K562 (cell line): ENCODE data around the gene ANO2. TPM values are rescaled to one million over a fixed set of nuclear protein-coding genes. Genes with fewer than 3 reads are reported as not detected.

Experiments
- ATAC-seq: fragments of 200-7000 bp; cut with Tn5 transposase; 3 replicates; pipeline ENCODE4 v1.9.1; 2020; ENCODE audit warnings: moderate library complexity
- BruUV-seq: library from RNA; stranded (reverse); fragments of 400-500 nt; replicated peaks from 2 replicates; lab custom pipeline; 2021; lab: Mats Ljungman, UMichigan
- CTCF ChIA-PET: fragments of 300-600 bp; formaldehyde crosslinking; extraction: SDS; loops from one replicate; lab custom pipeline; 2021; ENCODE audit warnings: low intra/inter-chr PET ratio; lab: Yijun Ruan, JAX
- POLR2A ChIA-PET: fragments of 300-600, 350-650 bp; sonication (Branson Sonifier 250); formaldehyde crosslinking; extraction: SDS; loops from one replicate; lab custom pipeline; 2021; ENCODE audit warnings: antibody characterized with exemption, inconsistent platforms; lab: Yijun Ruan, JAX
- DNase-seq, 4 experiments: peaks; one replicate each; pipeline versions ENCODE4 v3.0.0 to v3.0.0-alpha.2; 2011 to 2018; ENCODE audit warnings: low spot score in 3 of 4, mixed read lengths in 3 of 4; ENCODE audit errors: extremely low read depth in 1 of 4
- FAIRE-seq: peaks from 2 replicates; lab custom pipeline; 2011; peaks lifted over from hg19 to GRCh38; lab: Jason Lieb, UNC
- H2AFZ ChIP-seq: 2 replicates; pipeline ENCODE4 v1.6.0; 2011; ENCODE audit warnings: low read depth, low read length, control low read depth, inconsistent platforms
- H3K27ac ChIP-seq: fragments of 200-600 bp; 3 replicates; pipeline ENCODE4 v1.8.0; 2011; ENCODE audit warnings: low read depth, mild to moderate bottlenecking, control low read depth, inconsistent platforms, low read length, moderate library complexity, mixed read lengths; ENCODE audit errors: extremely low read depth
- H3K27me3 ChIP-seq, 2 experiments: fragments of 300-600 bp in 1 of 2; 2 replicates in 1 of 2; 3 replicates in 1 of 2; pipeline versions ENCODE4 v1.6.0 to v1.8.0; 2011; ENCODE audit warnings: inconsistent platforms in 2 of 2, low read length in 2 of 2, mild to moderate bottlenecking in 1 of 2, mixed read lengths in 1 of 2, moderate library complexity in 1 of 2; ENCODE audit not compliant: control insufficient read depth in 2 of 2, insufficient read depth in 2 of 2
- H3K36me3 ChIP-seq: fragments of 300-600 bp; 3 replicates; pipeline ENCODE4 v1.8.0; 2011; ENCODE audit warnings: mild to moderate bottlenecking, low read length, inconsistent platforms; ENCODE audit not compliant: control insufficient read depth, insufficient read depth
- H3K4me1 ChIP-seq, 2 experiments: fragments of 200-600 bp in 1 of 2; replicated peaks in 1 of 2; 2 replicates in 1 of 2; 3 replicates in 1 of 2; pipeline versions ENCODE4 v1.5.1 to v1.8.0; 2011; ENCODE audit warnings: inconsistent platforms in 2 of 2, low read length in 2 of 2, mild to moderate bottlenecking in 1 of 2, mixed read lengths in 1 of 2, moderate library complexity in 1 of 2; ENCODE audit not compliant: control insufficient read depth in 2 of 2, insufficient read depth in 2 of 2
- H3K4me2 ChIP-seq: 2 replicates; pipeline ENCODE4 v1.6.1; 2011; ENCODE audit warnings: low read length, control low read depth, inconsistent platforms, mixed read lengths; ENCODE audit not compliant: insufficient read depth
- H3K4me3 ChIP-seq: fragments of 200-600 bp; sonication (generic), shearing (Covaris generic); 2 replicates; pipeline ENCODE4 v1.5.1; 2016; ENCODE audit warnings: control low read depth, inconsistent platforms
- H3K79me2 ChIP-seq: fragments of 200-600 bp; 3 replicates; pipeline ENCODE4 v1.8.0; 2011; ENCODE audit warnings: low read length, inconsistent platforms; ENCODE audit not compliant: control insufficient read depth, insufficient read depth
- H3K9ac ChIP-seq, 2 experiments: 2 replicates each; pipeline versions ENCODE4 v1.6.0 to v1.6.1; 2011; ENCODE audit warnings: low read depth in 2 of 2, low read length in 2 of 2, control low read depth in 1 of 2, inconsistent platforms in 1 of 2, mild to moderate bottlenecking in 1 of 2, mixed read lengths in 1 of 2; ENCODE audit not compliant: insufficient read depth in 1 of 2
- H3K9me1 ChIP-seq: one replicate; pipeline ENCODE4 v1.6.0; 2011; ENCODE audit warnings: inconsistent platforms, mild to moderate bottlenecking, low read length, moderate library complexity; ENCODE audit not compliant: control insufficient read depth, insufficient read depth
- H3K9me3 ChIP-seq: replicated peaks from 2 replicates; pipeline ENCODE4 v1.5.1; 2011; ENCODE audit warnings: low read depth, low read length, inconsistent platforms; ENCODE audit not compliant: control insufficient read depth, insufficient read depth
- H4K20me1 ChIP-seq: replicated peaks from 2 replicates; pipeline ENCODE4 v1.6.1; 2011; ENCODE audit warnings: low read length, inconsistent platforms, mixed read lengths; ENCODE audit not compliant: control insufficient read depth, insufficient read depth
- ARID2 ChIP-seq: fragments of 450-650 bp; IDR thresholded peaks from 2 replicates; pipeline ENCODE4 v1.6.1; 2017; ENCODE audit warnings: antibody characterized with exemption, mild to moderate bottlenecking
- BCL6 ChIP-seq: fragments of 250-450 bp; sonication (Bioruptor Pico); IDR thresholded peaks from 2 replicates; pipeline ENCODE4 v1.4.0; 2020
- DNMT1 ChIP-seq: fragments of 450-650 bp; IDR thresholded peaks from 2 replicates; pipeline ENCODE4 v1.6.1; 2016; ENCODE audit warnings: antibody characterized with exemption, mild to moderate bottlenecking
- NCOA4 ChIP-seq: fragments of 450-650 bp; IDR thresholded peaks from 2 replicates; pipeline ENCODE4 v1.6.1; 2018; ENCODE audit warnings: mild to moderate bottlenecking; ENCODE audit not compliant: partially characterized antibody
- NFYB ChIP-seq: IDR thresholded peaks from 2 replicates; pipeline ENCODE4 v1.6.1; 2011; ENCODE audit warnings: mild to moderate bottlenecking, moderate library complexity; ENCODE audit not compliant: insufficient read length; ENCODE audit errors: extremely low read depth
- PTRF ChIP-seq: fragments of 450-650 bp; IDR thresholded peaks from 2 replicates; pipeline ENCODE4 v1.6.1; 2016; ENCODE audit warnings: mild to moderate bottlenecking, missing genetic modification characterization, missing compliant biosample characterization
- ZC3H8 ChIP-seq: fragments of 450-650 bp; IDR thresholded peaks from 2 replicates; pipeline ENCODE4 v1.6.1; 2017
- ZNF277 ChIP-seq: fragments of 250-450 bp; sonication (Bioruptor Pico); IDR thresholded peaks from 2 replicates; pipeline ENCODE4 v1.8.0; 2022; ENCODE audit warnings: inconsistent platforms, mild to moderate bottlenecking, moderate library complexity, borderline replicate concordance
- WGBS: fragments of 100-300 bp; shearing (Covaris generic); methylation state at CpG from one replicate; pipeline ENCODE4 v1.1.6; 2016; ENCODE audit warnings: low coverage, mixed read lengths; ENCODE audit not compliant: insufficient coverage; ENCODE audit errors: missing lambda C conversion rate; 5-methylcytosine and 5-hydroxymethylcytosine counted together
- in situ Hi-C: fragments of 300-500 bp; cut with MboI; formaldehyde crosslinking; loops from 4 replicates; pipeline ENCODE4 v1.15.0; 2018; ENCODE audit warnings: inconsistent platforms, mixed read lengths
- intact Hi-C: fragments of 100-400 bp; cut with micrococcal nuclease; formaldehyde crosslinking; loops from 2 replicates; pipeline ENCODE4 v1.14.2; 2022
- polyA plus RNA-seq, 8 experiments: library from polyadenylated mRNA; depleted of rRNA in 4 of 8; stranded (reverse) in 5 of 8; unstranded in 3 of 8; fragments of >200 nt; fragmentation: Nextera tagmentation in 2 of 8; fragmentation: Illumina TruSeq in 1 of 8; extraction: Ambion mirVana in 2 of 8; extraction: Trizol in 1 of 8; gene quantifications; 2 replicates each; pipeline versions ENCODE4 v1.2.1 to v1.2.3, GENCODE V29; 2011 to 2014; ENCODE audit warnings: inconsistent platforms in 1 of 8, missing spikeins in 1 of 8
- total RNA-seq, 7 experiments: library from RNA; depleted of rRNA in 6 of 7; stranded (reverse); fragments of >200 nt in 6 of 7; fragmentation: Illumina TruSeq in 2 of 7; extraction: Trizol in 2 of 7; gene quantifications; 2 replicates each; pipeline versions ENCODE4 v1.2.1 to v1.2.3, GENCODE V29; 2011 to 2021; ENCODE audit warnings: low replicate concordance in 1 of 7
- TF ChIP-seq, protein P1 (sequence below), 2 experiments: fragments of 450-650 bp; IDR thresholded peaks; 2 replicates each; pipeline ENCODE4 v1.6.1; 2016

The ANO2 gene
- total and polyA plus RNA-seq, 9 of the 15 experiments (the other 6 are each of a cell fraction or from before 2014, with no cell fraction given) = 0.64 TPM; not detected in 8

- Histone ChIP-seq H3K9ac (no peak overlapping the region), H3K79me2 (no peaks in the 10 kb centered on the region), H4K20me1 (no peaks in the 10 kb centered on the region), H3K9me1 (no peaks in the 10 kb centered on the region), H3K9me3 (no peaks in the 10 kb centered on the region), H2AFZ (no peak overlapping the region), H3K4me3 (no peak overlapping the region), H3K36me3 (no peaks in the 10 kb centered on the region), H3K27me3 (no peaks in the 10 kb centered on the region; a peak in 1 of 5 replicates), H3K4me2 (no peak overlapping the region), H3K4me1 (no peaks in the 10 kb centered on the region), H3K27ac (no peak overlapping the region)
- no peak for DNase-seq
- FAIRE-seq = no peak
- ChIA-PET POLR2A (no interaction called here), CTCF (no interaction called here)
- in situ Hi-C loops = no loop called here
- TF ChIP-seq ZC3H8 = no peak
- no peak for TF ChIP-seq ZNF277 (CRISPR knock-in tag)
- TF ChIP-seq NFYB = no peak
- TF ChIP-seq, protein P1, sequence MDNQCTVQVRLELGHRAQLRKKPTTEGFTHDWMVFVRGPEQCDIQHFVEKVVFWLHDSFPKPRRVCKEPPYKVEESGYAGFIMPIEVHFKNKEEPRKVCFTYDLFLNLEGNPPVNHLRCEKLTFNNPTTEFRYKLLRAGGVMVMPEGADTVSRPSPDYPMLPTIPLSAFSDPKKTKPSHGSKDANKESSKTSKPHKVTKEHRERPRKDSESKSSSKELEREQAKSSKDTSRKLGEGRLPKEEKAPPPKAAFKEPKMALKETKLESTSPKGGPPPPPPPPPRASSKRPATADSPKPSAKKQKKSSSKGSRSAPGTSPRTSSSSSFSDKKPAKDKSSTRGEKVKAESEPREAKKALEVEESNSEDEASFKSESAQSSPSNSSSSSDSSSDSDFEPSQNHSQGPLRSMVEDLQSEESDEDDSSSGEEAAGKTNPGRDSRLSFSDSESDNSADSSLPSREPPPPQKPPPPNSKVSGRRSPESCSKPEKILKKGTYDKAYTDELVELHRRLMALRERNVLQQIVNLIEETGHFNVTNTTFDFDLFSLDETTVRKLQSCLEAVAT (IDR thresholded peaks at IDR 0.05) = no peak
- no peak for TF ChIP-seq DNMT1
- TF ChIP-seq ARID2 = no peak
- no peak for TF ChIP-seq BCL6 (CRISPR knock-in tag)
- no peak for TF ChIP-seq PTRF (tag)
- no peak for TF ChIP-seq NCOA4
- intact Hi-C loops = no loop called here
- no peak for ATAC-seq
- no TSS peak for BruUV-seq
- WGBS = under 1% methylated on average over 10 of the region's 15 CpGs
These were observed 44.4 kb downstream of the ANO2 start for GRCh38 chr12:5900533-5901205.
